GM21825 (cell line): Measurements from ENCODE around the gene RBP3.

Source experiments
- ATAC-seq: cut with Tn5 transposase; IDR thresholded peaks from one replicate; pipeline ENCODE4 v1.9.1; 2021; ENCODE audit warnings: mild to moderate bottlenecking, moderate library complexity; ENCODE audit not compliant: unreplicated experiment

The RBP3 gene

GRCh38 chr10:47356708-47357107 is 8.5 kb downstream of the RBP3 start:
- no peak for ATAC-seq

GRCh38 chr10:47357131-47357582 is 9.0 kb downstream of the RBP3 start:
- ATAC-seq: no peak

- ATAC-seq: no peak
Measured at GRCh38 chr10:47357911-47358310, 9.7 kb downstream of the RBP3 start.

- no peak for ATAC-seq
Measured at GRCh38 chr10:47358457-47358856, 10.3 kb downstream of the RBP3 start.

- ATAC-seq: no peak
Measured at GRCh38 chr10:47359101-47359500, 10.9 kb downstream of the RBP3 start.

- ATAC-seq: no peak
Measured at GRCh38 chr10:47359626-47360418, 11.7 kb downstream of the RBP3 start.

GRCh38 chr10:47360419-47361040 is 12.4 kb downstream of the RBP3 start:
- no peak for ATAC-seq

GRCh38 chr10:47361293-47361692 is 13.1 kb downstream of the RBP3 start:
- no peak for ATAC-seq

- no peak for ATAC-seq
Measured at GRCh38 chr10:47362199-47362598, 14.0 kb downstream of the RBP3 start.

GRCh38 chr10:47363781-47364180 is 15.6 kb downstream of the RBP3 start:
- ATAC-seq: no peak

- ATAC-seq: no peak
Measured at GRCh38 chr10:47364366-47364765, 16.2 kb downstream of the RBP3 start.

- no peak for ATAC-seq
Measured at GRCh38 chr10:47364911-47365310, 16.7 kb downstream of the RBP3 start.

GRCh38 chr10:47365431-47366180 is 17.4 kb downstream of the RBP3 start:
- no peak for ATAC-seq

GRCh38 chr10:47366181-47366631 is 18.0 kb downstream of the RBP3 start:
- no peak for ATAC-seq

GRCh38 chr10:47366731-47367460 is 18.7 kb downstream of the RBP3 start:
- ATAC-seq: no peak

- ATAC-seq: no peak
Measured at GRCh38 chr10:47367646-47368045, 19.5 kb downstream of the RBP3 start.

GRCh38 chr10:47368431-47369180 is 20.4 kb downstream of the RBP3 start:
- ATAC-seq: no peak

GRCh38 chr10:47369251-47369894 is 21.2 kb downstream of the RBP3 start:
- ATAC-seq: no peak

GRCh38 chr10:47370015-47370767 is 22.0 kb downstream of the RBP3 start:
- no peak for ATAC-seq
